ENCODE measurements around the gene DENND1A.

DNA sequence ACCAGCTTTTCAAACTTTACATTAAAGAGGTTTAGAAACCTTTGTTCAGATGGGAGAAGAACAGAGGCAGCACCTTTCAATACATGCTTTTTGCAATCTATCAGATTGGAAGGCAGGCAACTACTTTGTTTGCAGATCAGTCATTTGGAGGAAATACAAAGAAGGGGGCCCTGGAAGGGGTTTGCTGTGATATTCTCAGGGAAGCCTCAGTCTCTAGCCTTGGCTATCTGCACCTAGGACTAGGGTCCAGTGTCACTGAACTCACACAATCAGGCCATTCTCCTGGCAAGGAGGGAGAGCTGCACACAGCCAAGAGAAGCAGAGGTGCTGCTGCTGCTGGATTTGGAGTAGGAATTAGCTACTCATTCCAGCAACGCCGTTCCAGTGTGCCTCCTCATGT is 494.5 kb downstream of the DENND1A start:
- TF ChIP-seq CTCF (IDR thresholded peaks at IDR 0.05; ENCODE audit: low read depth, low read length, missing input control) (no peak), RAD21 (IDR thresholded peaks at IDR 0.05) (no peak), REST (IDR thresholded peaks at IDR 0.05) (no peak), MAX (IDR thresholded peaks at IDR 0.05) (no peak), HNF4G (IDR thresholded peaks at IDR 0.05) (no peak), RXRA (IDR thresholded peaks at IDR 0.05) (no peak), YY1 (IDR thresholded peaks at IDR 0.05) (no peak), GABPA (IDR thresholded peaks at IDR 0.05 in 1 of 2, conservative IDR thresholded peaks at IDR 0.05 in 1 of 2) (no peak)
- TF ChIP-seq, protein P1, sequence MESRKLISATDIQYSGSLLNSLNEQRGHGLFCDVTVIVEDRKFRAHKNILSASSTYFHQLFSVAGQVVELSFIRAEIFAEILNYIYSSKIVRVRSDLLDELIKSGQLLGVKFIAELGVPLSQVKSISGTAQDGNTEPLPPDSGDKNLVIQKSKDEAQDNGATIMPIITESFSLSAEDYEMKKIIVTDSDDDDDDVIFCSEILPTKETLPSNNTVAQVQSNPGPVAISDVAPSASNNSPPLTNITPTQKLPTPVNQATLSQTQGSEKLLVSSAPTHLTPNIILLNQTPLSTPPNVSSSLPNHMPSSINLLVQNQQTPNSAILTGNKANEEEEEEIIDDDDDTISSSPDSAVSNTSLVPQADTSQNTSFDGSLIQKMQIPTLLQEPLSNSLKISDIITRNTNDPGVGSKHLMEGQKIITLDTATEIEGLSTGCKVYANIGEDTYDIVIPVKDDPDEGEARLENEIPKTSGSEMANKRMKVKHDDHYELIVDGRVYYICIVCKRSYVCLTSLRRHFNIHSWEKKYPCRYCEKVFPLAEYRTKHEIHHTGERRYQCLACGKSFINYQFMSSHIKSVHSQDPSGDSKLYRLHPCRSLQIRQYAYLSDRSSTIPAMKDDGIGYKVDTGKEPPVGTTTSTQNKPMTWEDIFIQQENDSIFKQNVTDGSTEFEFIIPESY (IDR thresholded peaks at IDR 0.05): no peak
- TF ChIP-seq, protein P2, sequence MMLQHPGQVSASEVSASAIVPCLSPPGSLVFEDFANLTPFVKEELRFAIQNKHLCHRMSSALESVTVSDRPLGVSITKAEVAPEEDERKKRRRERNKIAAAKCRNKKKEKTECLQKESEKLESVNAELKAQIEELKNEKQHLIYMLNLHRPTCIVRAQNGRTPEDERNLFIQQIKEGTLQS (IDR thresholded peaks at IDR 0.05): no peak
